GM19043 (cell line): ENCODE measurements around the gene MCL1.
A peak's percentile ranks its signal among the peaks of the same experiment; 100 is the strongest.

Source experiments
- ATAC-seq: cut with Tn5 transposase; IDR thresholded peaks from one replicate; pipeline ENCODE4 v1.9.1; 2021; ENCODE audit warnings: low read depth; ENCODE audit not compliant: unreplicated experiment

MCL1 gene

GRCh38 chr1:150558761-150559655, 20.4 kb downstream of the MCL1 start:
- ATAC-seq, result no peak

GRCh38 chr1:150558303-150558704, 21.1 kb downstream of the MCL1 start:
- no peak for ATAC-seq

- no peak for ATAC-seq
These were observed 21.6 kb downstream of the MCL1 start for GRCh38 chr1:150557813-150558212.

DNA sequence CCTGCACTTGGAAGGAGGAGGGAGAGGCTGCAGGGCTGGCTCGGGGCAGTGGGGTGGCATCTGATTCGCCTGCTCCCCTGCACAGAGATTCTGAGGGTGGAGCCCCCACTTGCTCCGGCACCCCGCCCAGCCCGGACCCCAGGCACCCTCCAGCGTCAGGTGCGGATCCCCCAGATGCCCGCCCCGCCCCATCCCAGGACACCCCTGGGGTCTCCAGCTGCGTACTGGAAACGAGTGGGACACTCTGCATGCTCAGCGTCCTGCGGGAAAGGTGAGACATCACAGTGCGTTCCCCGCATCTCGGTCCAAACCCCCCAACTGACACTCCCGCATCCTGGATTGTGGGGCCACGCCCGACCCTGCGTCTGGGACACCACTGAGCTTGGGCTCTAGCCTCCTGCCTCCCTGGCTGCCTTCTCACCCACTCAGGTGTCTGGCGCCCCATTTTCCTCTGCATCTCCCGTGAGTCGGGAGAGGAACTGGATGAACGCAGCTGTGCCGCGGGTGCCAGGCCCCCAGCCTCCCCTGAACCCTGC, 22.3 kb downstream of the MCL1 start:
- no peak for ATAC-seq

GRCh38 chr1:150555971-150556865, 23.2 kb downstream of the MCL1 start:
- ATAC-seq, result no peak

- ATAC-seq, result no peak
These were observed 24.0 kb downstream of the MCL1 start for GRCh38 chr1:150555198-150555970.

- ATAC-seq, result no peak
These were observed 25.3 kb downstream of the MCL1 start for GRCh38 chr1:150554086-150554452.

DNA sequence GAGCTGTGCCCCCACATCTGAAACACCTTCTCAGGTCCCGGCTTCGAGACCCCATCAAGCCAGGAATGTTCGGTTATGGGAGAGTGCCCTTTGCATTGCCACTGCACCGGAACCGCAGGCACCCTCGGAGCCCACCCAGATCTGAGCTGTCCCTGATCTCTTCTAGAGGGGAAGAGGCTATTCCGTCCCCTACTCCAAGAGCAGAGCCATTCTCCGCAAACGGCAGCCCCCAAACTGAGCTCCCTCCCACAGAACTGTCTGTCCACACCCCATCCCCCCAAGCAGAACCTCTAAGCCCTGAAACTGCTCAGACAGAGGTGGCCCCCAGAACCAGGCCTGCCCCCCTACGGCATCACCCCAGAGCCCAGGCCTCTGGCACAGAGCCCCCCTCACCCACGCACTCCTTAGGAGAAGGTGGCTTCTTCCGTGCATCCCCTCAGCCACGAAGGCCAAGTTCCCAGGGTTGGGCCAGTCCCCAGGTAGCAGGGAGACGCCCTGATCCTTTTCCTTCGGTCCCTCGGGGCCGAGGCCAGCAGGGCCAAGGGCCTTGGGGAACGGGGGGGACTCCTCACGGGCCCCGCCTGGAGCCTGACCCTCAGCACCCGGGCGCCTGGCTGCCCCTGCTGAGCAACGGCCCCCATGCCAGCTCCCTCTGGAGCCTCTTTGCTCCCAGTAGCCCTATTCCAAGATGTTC, 25.9 kb downstream of the MCL1 start:
- ATAC-seq, result no peak

DNA sequence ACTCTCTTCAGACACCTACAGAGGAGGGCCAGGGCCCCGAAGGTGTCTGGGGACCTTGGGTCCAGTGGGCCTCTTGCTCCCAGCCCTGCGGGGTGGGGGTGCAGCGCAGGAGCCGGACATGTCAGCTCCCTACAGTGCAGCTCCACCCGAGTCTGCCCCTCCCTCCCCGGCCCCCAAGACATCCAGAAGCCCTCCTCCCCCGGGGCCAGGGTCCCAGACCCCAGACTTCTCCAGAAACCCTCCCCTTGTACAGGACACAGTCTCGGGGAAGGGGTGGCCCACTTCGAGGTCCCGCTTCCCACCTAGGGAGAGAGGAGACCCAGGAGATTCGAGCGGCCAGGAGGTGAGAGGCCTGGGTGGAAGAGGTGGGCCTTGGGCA, 26.5 kb downstream of the MCL1 start:
- no peak for ATAC-seq

DNA sequence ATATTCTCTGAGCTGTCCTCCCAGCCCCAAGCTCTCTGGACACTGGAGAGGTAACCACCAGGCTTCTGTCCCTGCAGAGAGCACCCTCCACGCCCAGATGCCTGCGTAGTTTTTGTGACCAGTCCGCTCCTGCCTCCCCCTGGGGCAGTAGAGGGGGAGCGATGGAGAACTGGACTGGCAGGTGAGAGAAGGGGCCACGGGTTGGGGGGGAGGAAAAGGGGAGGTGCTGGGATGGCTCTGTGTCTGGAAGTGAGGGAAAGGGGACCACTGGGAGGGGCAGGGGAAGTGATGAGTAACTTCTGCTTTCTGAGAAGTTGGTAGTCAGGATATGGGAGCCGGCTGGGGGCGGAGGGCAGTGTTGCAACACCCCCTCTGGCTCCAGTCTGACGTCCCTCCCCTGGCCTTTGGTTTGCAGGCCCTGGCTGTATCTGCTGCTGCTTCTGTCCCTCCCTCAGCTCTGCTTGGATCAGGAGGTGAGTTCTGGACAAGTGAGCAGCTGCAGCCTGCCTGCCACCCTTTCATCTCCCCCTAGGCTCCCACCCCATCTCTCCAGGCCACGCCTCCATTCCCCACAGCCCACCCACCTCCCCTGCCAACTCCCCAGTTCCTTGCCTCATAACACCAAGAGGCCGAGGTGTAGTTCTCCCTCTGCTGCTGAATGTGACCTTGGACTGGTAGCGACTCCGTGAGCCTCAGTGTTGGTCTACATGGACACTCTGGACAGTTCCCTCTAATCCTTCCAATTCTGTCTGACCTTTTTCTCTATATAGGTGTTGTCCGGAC, 27.1 kb downstream of the MCL1 start:
- no peak for ATAC-seq

DNA sequence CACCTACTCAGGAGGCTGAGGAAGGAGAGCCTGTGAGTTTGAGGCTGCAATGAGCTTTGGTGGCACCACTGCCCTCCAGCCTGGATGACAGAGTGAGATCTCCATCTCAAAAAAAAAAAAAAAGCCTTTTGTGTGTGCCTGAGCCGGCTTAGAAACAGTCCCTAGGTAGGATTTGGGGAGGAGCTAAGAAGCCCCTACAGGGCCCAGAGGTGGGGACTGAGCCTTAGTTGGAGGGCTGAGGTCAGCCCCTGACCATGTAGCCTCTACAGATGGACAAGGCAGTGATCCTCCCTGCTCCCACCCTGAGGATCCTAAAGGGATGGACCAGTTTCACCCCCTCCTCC, 27.7 kb downstream of the MCL1 start:
- ATAC-seq, result no peak

DNA sequence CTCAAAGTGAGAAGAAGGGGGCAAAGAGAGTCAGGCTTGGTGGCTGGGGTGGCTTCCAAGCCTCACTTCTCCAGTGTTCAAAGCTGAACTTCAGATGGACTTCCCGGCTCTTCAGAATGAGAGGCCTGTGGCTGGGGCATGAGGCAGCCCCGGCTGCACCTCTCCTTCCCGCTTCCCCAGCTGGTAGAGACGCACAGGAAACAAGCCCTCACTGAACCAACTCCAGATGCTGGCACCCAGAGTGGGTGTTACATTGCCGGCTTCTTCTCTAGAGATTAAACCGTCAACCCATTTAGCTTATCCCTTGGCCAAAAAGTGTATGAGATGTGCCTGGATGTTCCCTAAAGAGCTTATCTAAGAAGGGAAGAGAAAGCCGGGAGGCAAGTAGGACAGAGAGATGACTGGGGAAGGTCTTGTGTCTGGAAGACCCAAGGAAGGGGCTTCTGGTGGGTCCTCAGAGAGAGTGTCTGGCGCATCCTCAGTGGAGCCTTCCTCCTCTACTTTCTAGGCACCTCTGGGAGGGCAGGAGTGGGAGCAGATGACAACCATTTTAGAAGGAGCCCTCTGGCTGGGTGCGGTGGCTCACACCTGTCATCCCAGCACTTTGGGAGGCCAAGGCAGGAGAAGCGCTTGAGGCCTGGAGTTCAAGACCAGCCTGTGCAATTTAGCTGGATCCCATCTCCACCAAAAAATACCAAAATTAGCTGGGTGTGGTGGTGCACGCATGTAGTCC, 28.2 kb downstream of the MCL1 start:
- no peak for ATAC-seq

- no peak for ATAC-seq
These were observed 29.0 kb downstream of the MCL1 start for GRCh38 chr1:150550222-150551050.

DNA sequence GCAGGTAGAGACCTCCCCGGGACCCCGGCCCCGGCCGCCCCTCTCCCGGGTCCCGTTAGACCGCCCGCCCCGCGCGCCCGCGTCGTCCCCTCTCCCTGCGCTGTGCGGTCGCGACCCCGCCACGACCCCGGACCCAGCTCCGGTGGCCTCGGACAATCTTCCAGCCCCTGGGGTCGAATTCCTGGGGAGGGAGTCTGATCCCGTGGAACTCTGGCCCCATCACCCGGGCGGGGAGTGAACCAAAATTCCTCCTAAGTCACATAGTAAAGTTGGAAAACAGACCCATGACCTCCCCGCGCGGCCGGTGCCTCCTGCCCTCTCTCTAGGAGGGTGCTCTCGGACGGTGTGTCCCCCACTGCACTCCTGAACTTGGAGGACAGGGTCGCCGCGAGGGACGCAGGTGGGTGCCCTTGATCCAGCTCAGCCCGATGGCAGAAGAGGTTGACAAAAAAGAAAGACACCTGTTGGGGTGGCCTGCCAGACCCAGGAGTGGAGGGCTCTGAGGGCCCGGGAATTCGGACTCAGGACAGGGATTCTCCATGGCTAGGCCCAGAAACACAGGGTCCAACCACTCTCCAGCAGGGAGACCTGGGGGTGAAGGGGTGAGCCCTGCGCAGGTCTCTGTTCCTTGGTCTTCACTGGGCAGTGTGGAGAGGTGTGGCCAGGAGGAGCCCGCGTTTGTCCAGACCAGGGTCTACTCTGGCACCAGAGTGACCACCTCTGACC, 29.8 kb downstream of the MCL1 start:
- no peak for ATAC-seq

DNA sequence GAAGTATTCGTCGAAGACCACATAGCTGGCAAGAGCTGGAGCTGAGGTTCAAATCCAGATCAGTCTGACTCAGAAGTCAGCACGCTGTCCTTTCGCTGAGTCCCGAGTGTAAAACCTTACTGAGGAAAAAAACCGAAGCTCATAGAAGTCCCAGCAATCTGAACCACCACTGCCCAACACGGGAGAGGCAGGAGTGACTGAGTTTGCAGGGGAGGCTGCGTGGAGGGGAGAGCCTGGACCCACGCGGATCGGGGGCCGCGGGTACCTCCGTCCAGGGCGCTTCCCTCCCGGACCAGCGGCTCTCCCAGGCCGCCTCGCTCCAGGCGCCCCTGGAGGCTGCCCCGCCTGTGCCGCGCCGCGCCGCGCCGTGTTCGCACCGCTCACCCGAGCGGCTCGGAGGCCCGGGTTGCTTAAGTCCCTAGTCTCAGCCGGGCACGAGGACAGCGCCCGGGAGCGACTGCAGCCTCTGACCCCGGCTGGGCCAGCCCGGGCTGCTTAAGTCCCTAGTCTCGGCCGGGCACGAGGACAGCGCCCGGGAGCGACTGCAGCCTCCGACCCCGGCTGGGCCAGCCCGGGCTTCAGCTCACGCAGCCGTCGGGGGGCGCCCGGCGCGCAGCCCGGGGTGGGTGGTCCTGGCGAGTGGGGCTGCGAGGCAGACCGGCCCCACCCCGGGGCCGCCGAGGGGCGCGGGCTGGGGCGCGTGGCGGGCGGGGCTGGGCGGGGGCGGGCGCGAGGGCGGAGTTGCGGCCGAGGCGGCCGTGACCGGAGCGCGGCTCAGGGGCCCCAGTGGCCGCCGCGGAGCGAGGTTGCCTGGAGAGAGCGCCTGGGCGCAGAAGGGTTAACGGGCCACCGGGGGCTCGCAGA, 30.5 kb downstream of the MCL1 start, which contains the start of gene ADAMTSL4:
TSS of gene ADAMTSL4 (plus strand) at position 777 of the 864 bp plus-strand sequence. CDS start 2,881 bp downstream, outside the sequence.
- peak; percentile 51 for ATAC-seq

- ATAC-seq, result no peak
These were observed 31.1 kb downstream of the MCL1 start for GRCh38 chr1:150548324-150548631.
